Muscle of arm (tissue), 12 donors: ENCODE data around the gene HSPE1. TPM values are rescaled to one million over a fixed set of nuclear protein-coding genes. Genes with fewer than 3 reads are reported as not detected.
"Not testable (repeated sequence)": the region's sequence is repeated elsewhere in the genome, so short reads cannot be mapped to it uniquely, and the experiment has no call there.

Experiments used
- DNase-seq: peaks from one replicate; pipeline ENCODE4 v3.0.0-alpha.2; 2013
- polyA plus RNA-seq, 12 donors: library from polyadenylated mRNA; unstranded; fragments of 120-200 nt; gene quantifications; one replicate each; pipeline ENCODE4 v1.2.1, GENCODE V29; 2013; ENCODE audit not compliant: insufficient read length in 12 of 12

Gene HSPE1
- polyA plus RNA-seq, 12 donors, result 68.0 to 142 (median 130) TPM; not detected in 1

DNA sequence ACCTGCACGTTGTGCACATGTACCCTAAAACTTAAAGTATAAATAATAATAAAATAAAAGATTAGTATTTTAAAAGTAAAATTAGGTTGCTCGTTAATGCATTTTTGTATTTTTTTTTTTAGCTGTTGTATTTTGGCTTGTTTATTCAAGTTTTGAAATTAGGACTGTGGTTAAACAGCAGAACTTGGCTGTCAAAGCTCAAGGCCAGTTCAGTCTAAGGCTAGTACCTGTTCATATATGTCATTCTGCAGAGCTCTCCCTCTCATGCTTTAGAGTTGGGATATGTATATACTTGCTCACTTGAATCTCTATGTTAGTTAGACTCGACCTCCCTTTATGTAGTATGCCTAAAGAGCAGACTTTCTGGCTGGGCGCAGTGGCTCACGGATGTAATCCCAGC, 48.4 kb downstream of the HSPE1 start:
- DNase-seq, result no peak

DNA sequence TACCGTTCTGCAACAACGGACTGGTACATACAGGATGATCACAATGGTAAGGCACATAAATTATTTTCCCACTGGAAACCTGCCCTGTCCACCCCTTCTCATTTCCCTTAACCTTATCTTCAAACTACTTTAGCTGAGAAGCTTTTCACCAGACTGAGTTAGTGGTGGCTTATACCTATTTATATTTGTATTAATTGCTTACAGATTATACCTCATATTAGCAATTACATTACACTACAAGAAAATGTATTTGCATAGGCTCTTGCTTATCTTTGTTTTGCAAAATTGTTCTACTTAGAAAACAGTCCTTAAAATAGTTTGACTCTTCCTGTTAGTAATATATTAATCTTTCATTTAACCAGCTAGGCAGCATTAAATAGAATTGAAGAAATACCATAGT, 51.1 kb downstream of the HSPE1 start:
- not testable (repeated sequence) for DNase-seq

Other genes starting within 250 kb of the HSPE1 start
- 10 to 100 TPM in 11 of 12 donors, not detected in 1; 11.2 to 34.8 (median 21.1) TPM for gene ANKRD44, start 189.6 kb upstream of the HSPE1 start, polyA plus RNA-seq
- 100 to 1,000 TPM; 239 to 458 (median 345) TPM for gene SF3B1, start 65.4 kb upstream of the HSPE1 start, polyA plus RNA-seq
- 100 to 1,000 TPM in 1 of 12 donors, 10 to 100 TPM in 10, 1 to 10 TPM in 1; 4.7 to 261 (median 13.5) TPM for gene COQ10B, start 46.8 kb upstream of the HSPE1 start, polyA plus RNA-seq
- 100 to 1,000 TPM in 11 of 12 donors, not detected in 1; 208 to 330 (median 285) TPM for gene HSPD1, start 539 bp upstream of the HSPE1 start, polyA plus RNA-seq
- gene MOB4, start 15.7 kb downstream of the HSPE1 start, polyA plus RNA-seq, result 10 to 100 TPM in 11 of 12 donors, not detected in 1; 24.8 to 53.6 (median 50.8) TPM
- 10 to 100 TPM in 11 of 12 donors, not detected in 1; 15.1 to 39.4 (median 18.7) TPM for gene RFTN2, start 175.2 kb downstream of the HSPE1 start, polyA plus RNA-seq
- 1 to 10 TPM in 10 of 12 donors, not detected in 2; 2.5 to 4.3 (median 4.0) TPM for gene MARS2, start 205.0 kb downstream of the HSPE1 start, polyA plus RNA-seq